ENCODE measurements around the gene RERE.

RERE gene

DNA sequence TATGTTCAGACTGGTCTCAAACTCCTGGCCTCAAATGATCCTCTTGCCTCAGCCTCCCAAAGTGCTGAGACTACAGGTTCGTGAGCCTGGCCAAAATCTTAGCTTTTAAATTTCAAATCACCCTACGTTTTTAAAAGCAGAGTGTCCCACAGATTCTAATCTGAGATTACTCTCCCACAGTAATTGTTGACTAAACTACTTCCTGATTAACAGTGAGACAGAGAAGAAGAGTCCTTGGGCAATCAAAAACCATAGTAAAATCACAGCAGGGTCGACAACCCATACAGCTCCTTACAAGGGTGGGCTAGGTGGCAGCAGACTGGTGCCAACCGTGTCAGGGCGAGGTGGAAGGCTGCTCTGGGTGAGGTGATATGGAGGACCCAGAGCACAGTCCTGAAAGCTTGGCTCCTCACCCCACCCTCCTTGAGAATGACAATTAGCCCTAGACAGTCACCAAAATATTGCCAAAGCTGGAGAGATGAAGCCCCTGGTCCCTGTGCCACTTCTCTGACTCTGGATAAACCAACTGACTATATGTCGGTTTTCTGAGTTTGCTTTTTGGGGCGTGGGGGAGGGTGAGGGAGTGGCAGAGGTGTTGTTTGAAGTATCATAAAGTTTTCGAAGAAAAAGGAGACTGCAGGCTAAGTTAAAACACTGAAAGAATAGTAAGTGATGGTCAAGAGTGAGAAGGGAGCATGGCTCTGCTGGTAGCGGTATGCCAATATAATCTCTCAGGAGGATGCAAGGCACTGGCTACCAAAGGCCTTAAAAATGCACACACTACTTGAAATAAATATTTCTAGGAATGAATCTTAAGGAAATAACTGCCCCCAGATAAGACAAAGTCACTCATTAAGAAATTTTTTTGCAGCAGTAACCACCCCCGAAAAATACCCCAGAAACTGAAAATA lies 412.7 kb downstream of the RERE start:
- no peak for DNase-seq (ENCODE audit: low spot score)

DNA sequence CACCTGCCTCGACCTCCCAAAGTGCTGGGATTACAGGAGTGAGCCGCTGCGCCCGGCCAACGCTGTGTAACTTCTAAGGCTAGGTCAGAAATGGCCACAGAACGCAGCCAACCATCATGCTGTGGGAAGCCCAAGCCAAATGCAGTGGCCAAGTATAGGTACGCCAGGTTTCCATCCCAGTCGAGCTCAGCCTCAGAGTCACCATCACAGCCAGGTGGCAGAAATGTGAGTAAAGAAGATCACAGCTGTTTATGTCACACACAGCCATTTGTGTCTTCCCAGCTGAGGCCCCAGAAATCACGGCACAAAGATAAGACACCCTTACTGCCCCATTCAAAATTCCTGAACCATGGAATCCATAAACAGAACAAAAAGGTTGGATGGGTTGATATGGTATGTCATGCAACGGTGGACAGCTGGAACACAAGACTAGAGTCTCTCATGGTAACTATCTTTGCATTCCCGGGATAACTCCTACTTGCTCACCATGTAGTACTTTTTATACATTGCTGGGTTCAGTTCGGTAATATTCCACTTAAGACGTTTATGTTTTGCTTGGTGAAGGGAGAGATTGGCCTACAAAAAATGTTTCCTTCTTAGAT lies 415.2 kb downstream of the RERE start:
- no peak for DNase-seq (ENCODE audit: low spot score)

DNA sequence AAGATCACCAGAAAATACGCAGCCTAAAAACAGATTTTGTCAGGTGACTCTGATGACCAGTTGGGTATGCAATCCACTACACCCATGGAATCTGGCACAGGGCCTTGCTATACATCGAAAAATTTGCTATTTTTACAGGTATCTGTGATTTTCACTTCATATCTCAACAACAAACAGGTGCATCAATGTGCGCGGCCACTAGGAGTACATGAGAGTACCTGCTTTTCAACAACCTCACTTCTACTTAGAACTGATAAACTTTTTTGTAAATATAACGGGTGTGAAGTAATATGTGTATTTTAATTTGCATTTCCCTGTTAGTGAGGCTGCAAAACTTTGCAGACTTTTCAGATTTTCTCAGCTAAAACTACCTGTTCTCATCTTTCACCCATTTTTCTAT lies 418.8 kb downstream of the RERE start:
- no peak for DNase-seq (ENCODE audit: low spot score)

DNA sequence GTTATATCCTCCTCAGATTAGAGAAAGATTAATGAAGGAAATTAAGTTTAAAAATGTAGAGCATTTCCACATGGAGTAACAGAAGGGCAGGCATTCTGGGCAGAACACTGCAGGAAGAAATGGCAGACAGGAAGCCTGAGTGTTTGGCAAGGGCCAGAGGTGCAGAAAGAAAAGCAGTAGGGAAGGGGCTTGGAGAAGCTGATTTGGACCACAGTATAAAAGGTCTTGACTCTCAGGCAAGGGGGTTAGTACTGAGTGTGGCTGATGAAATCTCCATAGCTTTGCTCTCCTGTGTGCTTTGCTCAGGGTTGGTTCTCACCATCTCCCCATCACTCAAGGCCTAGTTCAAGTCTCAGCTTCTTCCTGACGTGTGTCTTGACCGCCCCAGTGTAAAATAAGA lies 419.4 kb downstream of the RERE start:
- DNase-seq (ENCODE audit: low spot score): no peak

DNA sequence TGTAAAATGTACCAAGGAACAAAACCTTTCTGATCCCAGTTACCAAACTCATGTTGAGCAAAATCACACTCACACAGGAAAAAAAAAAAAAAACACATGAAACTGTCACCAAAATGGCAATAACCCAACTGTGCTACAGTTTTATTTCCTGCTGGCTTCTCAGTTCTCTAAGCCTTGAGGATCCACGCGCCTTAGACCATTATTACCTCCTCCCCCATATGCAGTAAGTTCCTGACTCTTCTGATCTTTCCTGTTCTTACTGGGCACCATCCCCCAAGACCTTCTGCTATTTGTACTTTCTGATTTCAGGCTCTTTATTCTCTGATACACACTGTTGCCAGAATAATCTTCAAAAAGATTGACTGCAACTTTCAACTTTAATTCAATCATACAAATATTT lies 419.9 kb downstream of the RERE start:
- no peak for DNase-seq (ENCODE audit: low spot score)

DNA sequence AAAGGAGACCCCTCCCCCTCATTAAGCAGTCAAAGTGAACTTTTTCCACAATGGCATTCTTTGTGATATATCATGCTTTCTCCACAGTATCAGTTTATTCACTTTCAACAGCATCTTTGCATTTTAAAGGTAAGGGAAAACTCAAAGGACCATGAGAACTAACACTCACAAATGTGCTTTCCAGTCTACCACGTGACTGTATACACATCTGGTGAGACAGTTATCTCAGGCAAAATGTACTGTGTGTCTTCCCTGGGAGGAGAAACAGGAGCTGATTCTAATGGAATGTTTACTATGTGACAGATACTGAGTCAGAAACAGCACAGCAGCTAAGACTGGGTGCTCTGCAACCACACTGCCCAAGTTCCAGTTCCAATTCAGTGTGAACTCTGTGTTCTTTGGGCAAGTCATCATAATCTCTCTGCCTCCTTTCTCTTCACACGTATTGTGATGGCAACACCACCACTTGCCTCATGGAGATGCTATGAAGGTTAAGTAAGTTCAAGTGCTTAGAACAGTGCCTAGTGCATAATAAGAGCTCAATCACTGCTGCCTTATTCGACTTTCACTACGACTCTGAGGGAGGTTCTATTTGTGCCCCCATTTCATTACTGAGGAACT lies 420.5 kb downstream of the RERE start:
- DNase-seq (ENCODE audit: low spot score): no peak

DNA sequence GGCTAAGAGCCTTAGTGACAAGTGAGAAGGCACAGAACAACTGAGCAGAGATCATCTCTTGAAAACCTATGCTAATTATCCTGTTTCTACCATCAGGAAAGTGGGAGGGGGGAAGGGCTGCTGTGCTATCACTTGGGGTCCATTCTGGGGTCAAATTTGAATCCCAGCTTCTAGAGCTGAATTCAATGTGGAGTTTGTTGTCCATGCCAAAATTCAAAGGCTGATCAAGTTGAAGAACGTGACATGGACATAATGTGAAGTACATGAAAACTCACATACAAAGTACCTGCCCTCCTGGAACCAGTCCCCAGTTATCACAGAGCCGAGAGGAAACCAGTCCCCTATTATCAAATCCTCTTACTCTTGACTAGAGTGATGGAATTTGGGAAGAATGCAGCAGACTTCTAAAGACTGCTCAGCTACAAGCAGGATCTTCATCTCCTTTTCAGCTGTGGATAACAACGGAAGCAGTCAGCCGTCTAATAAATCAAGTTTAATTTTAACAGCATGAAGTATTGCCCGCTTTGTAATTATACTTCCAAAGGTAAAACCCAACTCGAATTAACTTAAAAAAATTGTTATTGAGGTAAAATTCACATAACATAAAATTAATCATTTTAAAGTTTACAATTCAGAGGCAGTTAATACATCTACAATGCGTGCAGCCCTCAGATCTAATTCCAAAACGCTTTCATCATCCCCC lies 421.2 kb downstream of the RERE start:
- no peak for DNase-seq (ENCODE audit: low spot score)

DNA sequence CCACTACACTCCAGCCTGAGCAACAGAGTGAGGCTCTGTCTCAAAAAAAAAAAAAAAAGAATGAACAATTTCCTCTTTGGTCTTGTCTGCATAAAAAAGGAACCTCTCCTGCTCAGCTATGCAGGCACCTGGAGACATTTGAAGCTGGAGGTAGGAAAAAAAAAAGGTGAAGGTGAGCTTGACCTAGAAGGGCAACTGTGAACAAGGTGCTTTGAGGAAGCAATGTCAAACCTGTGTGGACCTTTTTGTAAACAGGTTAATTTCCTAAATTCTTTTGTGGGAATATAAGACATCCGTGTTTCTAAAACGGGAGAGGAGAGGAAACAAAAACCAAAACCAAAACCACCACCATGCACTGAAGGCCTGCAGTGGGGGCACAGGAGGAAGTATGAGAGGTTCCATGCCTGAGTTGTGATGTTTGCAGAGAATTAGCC lies 422.0 kb downstream of the RERE start:
- DNase-seq (ENCODE audit: low spot score): no peak

DNA sequence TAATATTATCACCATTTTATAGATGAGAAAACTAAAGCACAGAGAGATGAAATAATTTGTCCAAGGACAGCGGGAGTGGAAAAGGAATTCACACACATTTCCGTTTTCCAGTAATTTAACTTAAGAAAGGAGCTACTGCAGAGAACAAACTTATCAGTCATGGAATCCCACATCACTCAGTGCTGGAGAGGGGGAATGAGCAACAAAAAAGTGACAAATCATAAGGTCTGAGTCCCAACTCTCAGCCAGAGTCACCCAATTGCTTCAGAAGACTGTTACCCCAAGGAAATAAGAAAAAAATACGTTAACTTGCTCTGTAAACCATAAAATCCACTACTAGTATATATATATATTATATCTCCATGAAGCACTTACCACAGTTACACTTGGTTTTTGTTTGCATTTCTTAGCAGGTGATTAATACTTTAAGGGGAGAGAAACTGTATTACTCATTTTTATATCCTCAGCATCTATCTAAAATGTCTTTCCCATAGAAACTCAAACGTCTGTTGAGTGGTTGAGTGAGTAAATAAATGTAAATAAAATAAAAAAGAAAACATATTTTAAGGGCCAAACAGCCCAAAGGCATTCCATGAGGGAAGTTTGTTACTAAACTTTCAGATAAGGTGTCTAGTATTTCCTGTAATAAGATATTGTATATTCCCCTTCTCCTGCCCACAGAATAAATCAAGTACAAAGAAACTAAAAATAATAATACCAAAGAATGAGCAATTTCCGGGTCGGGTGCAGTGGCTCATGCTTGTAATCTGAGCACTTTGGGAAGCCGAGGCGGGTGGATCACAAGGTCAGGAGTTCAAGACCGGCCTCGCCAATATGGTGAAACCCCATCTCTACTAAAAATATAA lies 422.8 kb downstream of the RERE start:
- no peak for DNase-seq (ENCODE audit: low spot score)

DNA sequence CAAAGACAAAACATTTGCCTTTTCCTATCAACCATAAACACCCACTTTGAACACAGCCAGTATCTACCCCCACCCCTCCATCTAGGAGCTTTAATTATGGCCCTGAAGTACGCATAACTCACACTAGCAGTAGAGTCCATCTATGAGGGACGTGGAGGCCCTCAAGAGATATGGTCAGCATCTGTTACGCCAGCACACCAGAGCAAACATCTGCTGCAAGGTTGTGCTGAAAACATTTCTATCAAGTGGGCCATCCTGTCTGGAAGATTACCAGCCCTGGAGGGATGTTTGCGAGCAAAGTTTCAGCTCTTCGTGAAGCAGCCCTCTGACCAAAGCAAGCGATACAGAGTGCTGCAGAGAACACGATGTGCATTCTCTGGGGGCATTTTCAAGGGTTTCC lies 424.9 kb downstream of the RERE start:
- DNase-seq (ENCODE audit: low spot score): no peak

DNA sequence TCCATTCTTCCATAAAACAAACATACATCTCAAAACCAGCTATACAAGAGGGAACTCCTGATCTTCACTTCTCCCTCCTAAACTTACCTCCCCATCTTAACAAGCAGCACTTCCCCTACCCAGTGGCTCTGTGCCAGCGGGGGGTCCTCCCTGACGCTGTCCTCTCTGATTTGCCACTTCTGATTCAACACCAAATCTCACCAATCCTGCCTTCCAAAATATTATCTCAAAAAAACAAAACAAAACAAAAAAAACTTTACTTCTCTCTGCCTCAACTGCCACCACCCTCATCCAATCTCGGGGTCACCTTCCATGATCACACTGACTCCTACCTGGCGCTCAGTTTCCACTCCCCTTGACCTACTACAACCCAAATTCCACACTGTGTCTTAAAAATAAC lies 426.7 kb downstream of the RERE start:
- DNase-seq (ENCODE audit: low spot score): no peak

DNA sequence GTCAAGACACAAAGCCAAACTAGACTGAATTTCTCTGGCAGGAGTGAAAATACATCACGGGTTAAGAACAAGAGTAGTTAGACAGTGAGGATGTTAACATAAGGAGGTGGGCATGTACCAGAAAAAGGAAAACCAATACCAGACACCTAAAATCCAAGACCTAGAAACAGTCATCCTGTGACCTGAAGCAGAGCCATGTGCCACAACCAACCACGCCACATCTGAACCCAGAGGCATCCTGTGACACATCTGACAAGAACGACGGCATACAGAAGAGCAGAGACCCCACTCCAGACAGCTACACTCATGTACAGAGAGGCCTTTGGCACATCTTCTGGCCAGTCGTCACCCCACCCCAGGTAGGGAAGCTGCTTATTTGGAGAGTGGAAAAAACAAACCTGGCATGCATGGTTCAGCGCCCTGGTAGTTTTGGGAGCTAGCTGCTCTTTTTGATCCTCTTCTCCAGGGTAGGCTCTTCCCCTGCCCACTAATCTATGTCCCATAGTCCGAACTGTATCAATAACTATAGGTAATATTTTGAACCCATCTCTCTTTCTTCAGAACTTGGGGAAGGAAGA lies 427.4 kb downstream of the RERE start:
- DNase-seq (ENCODE audit: low spot score): no peak

DNA sequence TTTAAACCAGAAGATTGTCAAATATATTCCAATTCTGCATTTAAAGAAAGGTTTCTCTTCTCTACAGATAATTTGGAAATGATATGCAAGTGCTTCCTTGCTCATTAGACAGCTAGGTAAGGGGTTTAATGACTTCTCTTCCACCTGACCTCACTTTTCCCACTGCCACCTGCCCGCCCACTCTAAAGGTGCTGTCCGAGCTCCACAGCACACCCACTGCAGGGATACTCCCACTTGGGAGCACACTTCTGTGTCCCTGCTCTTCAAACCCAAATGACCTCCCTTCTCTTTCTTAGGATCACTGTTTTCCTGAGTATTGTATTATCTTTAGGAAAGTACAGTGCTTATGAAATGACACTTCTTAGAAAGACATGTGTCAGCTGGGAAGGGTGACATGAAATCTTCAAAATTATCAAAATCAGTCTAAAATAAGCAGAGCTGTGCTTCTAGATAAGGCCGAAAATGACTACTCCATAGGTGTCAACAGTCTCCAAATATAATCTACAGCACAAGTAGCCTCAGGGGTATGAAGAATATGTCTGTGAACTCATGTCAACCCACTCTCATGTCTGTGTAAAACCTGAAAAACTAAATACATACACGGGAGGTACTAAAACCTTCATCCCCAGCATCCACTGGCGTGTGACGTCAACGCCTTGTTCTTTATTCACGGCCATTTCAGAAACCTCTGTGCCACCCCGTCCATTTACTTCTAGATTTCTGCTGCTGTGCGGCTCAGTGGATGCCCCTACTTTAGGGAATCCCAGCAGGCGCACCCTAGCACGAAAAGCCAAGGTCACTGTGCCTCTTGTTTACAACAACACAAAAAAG lies 428.5 kb downstream of the RERE start:
- no peak for DNase-seq (ENCODE audit: low spot score)

DNA sequence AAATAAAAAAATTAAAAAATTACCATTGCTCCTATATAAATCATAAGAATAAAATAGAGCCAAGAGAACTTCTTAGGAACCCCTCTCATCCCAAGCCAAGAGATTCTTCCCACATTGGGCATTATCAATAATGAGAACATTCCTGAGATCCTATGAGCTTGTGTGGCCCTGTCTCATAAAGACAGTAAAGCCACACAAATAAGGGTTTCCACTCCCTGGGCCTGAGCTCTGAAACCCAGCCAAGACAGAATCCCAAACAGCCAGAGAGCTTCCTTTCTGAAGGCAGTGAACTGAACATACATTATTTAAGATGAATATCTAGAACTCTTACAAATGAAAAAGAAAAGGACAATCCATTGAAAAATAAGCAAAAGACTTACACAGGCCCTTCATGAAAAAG lies 431.2 kb downstream of the RERE start:
- no peak for DNase-seq (ENCODE audit: low spot score)

DNA sequence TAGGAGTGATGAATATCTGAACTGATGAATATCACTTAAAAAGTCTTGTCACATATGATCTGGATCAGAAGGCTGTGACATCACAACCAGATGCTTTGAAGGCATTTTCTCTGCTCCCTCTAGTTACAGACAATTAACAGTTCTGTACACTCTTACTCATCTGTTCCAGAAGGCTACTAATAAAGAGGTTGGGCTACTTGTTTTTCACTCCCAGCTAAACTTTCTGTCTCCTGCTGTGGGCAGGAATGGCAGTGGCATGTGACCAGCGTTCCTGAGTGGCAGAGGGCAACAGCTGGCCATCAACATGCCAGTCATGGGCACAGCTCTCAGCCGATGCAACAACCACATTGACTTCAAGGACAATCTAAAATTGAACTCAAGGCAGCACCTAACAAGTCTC lies 432.9 kb downstream of the RERE start:
- DNase-seq (ENCODE audit: low spot score): no peak

DNA sequence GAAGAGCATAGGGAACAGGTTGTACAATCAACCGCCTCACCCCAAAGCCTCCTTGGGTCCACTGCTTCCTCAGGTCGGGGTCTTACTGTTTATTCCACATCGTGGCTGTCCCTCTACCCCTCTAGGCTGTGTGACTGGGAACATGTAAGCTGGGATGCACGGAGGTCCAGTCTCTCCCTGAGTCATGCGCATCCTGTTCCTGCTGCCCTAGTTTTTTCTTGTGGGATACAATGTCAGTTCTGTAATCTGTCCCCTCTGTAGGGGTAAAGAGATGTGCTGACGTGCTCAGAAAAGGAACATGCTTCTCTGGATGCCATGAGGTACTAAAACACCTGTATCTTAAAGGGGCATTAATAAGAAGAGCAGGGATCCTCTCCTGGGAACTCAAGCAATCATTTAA lies 433.4 kb downstream of the RERE start:
- DNase-seq (ENCODE audit: low spot score): no peak

DNA sequence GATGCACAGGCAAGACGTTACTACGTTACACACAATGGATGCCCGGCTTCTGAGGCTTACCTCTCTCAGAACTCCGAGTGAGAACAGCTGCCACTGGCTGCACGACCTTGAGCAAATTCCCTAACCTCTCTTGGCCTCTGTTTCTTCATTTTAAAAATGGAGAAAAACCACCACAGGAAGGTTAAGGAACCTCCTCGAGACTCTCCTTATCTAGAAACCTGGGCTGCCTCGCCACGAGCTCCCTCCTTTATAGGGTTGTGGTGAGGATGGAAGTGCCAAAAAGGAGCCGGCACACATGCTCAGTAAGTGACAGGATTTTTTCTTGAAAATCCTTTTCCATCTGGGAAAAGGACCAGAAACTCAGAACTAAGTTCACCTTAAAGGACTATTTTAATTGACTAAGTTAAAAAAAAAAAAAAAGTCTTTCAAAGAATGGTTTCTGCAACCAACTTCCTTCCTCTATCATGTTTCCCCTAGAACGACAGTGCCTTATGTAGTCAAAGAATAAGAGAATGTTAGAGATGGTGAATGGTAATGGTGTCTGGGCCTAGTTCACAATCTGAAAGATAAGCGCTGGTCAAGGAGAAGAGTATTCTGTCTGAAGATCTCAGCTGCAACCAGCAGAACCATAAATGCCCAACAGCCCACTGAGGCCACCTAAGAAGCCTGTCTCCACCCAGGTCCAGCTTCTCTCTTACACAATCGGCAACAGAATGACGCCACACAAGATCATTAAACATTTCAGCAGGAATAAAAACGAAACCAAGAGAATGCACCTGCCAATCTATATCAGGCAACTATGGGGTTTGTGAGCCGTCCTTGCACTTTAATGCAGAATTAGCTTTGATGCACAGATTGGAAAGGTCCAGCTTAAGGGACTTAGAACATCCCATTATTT lies 434.6 kb downstream of the RERE start:
- DNase-seq (ENCODE audit: low spot score): no peak

DNA sequence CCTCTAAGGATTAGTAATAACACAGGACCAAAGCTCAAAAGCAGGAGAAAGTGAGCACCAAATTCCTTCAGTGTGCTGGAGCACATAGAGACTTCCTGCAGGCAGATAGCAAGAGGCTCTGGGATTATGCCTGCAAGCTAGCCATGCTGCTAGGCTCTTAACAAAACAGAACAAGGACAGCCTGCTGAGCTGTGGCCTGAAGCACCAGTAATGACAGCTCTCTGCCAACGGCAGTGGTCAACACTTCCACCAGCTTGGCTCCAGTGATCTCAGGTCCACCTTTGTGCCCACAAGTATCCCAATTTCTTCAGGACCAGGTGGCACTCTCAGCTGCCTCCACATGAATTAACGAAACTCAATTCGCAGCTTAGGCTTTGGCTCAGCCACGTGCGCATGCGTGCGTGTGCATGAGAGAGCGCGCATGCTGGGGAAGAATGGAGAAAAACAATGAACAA lies 435.4 kb downstream of the RERE start:
- no peak for DNase-seq (ENCODE audit: low spot score)

DNA sequence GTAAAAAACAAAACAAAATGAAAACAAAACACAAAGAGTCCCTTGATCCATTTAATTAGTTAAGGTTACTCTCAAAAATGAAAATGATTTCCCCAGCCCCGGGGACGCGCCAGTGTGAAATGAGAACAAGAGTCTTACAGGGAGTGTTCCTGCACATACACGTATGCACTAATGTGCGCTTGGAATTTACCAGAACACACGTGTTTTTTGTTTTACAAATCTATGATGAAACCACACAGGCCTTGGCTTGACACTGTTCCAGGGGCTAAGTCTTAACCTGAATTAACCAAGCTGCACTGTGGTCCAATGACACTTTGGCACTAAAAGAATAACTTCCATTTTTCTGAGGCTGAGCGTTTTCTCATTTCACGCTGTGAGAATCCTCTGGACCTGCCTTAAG lies 435.8 kb downstream of the RERE start:
- DNase-seq (ENCODE audit: low spot score): no peak

Measured in left forelimb (tissue), 1 donor.